Stimulated activated naive CD4-positive, alpha-beta T cell (primary cell): ENCODE results near the gene DNAJC13.

Experiments
- DNase-seq, 6 experiments: peaks; one replicate each; lab custom pipeline; 2025; lab: John Stamatoyannopoulos, UW

Gene DNAJC13

GRCh38 chr3:132405188-132405587, 12.1 kb upstream of the DNAJC13 start:
- no peak for DNase-seq

- no peak for DNase-seq
Observed at GRCh38 chr3:132405609-132406299, 11.5 kb upstream of the DNAJC13 start.

- no peak for DNase-seq
Observed at GRCh38 chr3:132406587-132406986, 10.7 kb upstream of the DNAJC13 start.

- no peak for DNase-seq
Observed at GRCh38 chr3:132407025-132407424, 10.3 kb upstream of the DNAJC13 start.

- DNase-seq, result no peak
Observed at GRCh38 chr3:132414841-132415240, 2.5 kb upstream of the DNAJC13 start.

GRCh38 chr3:132416161-132416560, 1.1 kb upstream of the DNAJC13 start:
- DNase-seq, result no peak

- peak in 2 of 6 experiments; percentile 41 to 42 for DNase-seq
Observed at GRCh38 chr3:132417695-132418411, 551 bp downstream of the DNAJC13 start.

GRCh38 chr3:132418916-132419315, 1.6 kb downstream of the DNAJC13 start:
- no peak for DNase-seq

- DNase-seq, result no peak
Observed at GRCh38 chr3:132421832-132422231, 4.5 kb downstream of the DNAJC13 start.

- no peak for DNase-seq
Observed at GRCh38 chr3:132422531-132422930, 5.2 kb downstream of the DNAJC13 start.

GRCh38 chr3:132432639-132433038, 15.3 kb downstream of the DNAJC13 start:
- no peak for DNase-seq

GRCh38 chr3:132433121-132433520, 15.8 kb downstream of the DNAJC13 start:
- no peak for DNase-seq

- DNase-seq, result no peak
Observed at GRCh38 chr3:132435224-132435910, 18.1 kb downstream of the DNAJC13 start.

- DNase-seq, result no peak
Observed at GRCh38 chr3:132435911-132436425, 18.7 kb downstream of the DNAJC13 start.

GRCh38 chr3:132443421-132443820, 26.1 kb downstream of the DNAJC13 start:
- DNase-seq, result no peak

GRCh38 chr3:132444383-132444782, 27.1 kb downstream of the DNAJC13 start:
- no peak for DNase-seq

GRCh38 chr3:132445817-132446216, 28.5 kb downstream of the DNAJC13 start:
- DNase-seq, result no peak

- DNase-seq, result no peak
Observed at GRCh38 chr3:132448216-132448961, 31.1 kb downstream of the DNAJC13 start.

- DNase-seq, result no peak
Observed at GRCh38 chr3:132456136-132456535, 38.8 kb downstream of the DNAJC13 start.

- no peak for DNase-seq
Observed at GRCh38 chr3:132456571-132456970, 39.3 kb downstream of the DNAJC13 start.

- DNase-seq, result no peak
Observed at GRCh38 chr3:132457286-132457685, 40.0 kb downstream of the DNAJC13 start.

- no peak for DNase-seq
Observed at GRCh38 chr3:132459551-132459950, 42.2 kb downstream of the DNAJC13 start.
